HT1080 (cell line): Measurements from ENCODE around the gene ARHGAP8. TPM values are rescaled to one million over a fixed set of nuclear protein-coding genes. Genes with fewer than 3 reads are reported as not detected.
"Not testable (repeated sequence)": the region's sequence is repeated elsewhere in the genome, so short reads cannot be mapped to it uniquely, and the experiment has no call there.

ENCODE experiments used
- DNase-seq: peaks from one replicate; pipeline ENCODE4 v3.0.0-alpha.2; 2015; ENCODE audit warnings: low read depth
- total RNA-seq: library from RNA; depleted of rRNA; stranded (reverse); fragments of >200 nt; shearing (Covaris generic); gene quantifications from 2 replicates; pipeline ENCODE4 v1.2.3, GENCODE V29; 2014

Gene ARHGAP8
- total RNA-seq, 1 experiment from 2014 or later = not detected

- DNase-seq = peak; percentile 56
These were observed 132.8 kb downstream of the ARHGAP8 start for GRCh38 chr22:44884968-44885805.

GRCh38 chr22:44885806-44886360 is 133.5 kb downstream of the ARHGAP8 start:
- DNase-seq = no peak

GRCh38 chr22:44887941-44888366 is 135.6 kb downstream of the ARHGAP8 start:
- no peak for DNase-seq

GRCh38 chr22:44888491-44889254 is 136.3 kb downstream of the ARHGAP8 start:
- DNase-seq = no peak

- no peak for DNase-seq
These were observed 137.0 kb downstream of the ARHGAP8 start for GRCh38 chr22:44889255-44889878.

- DNase-seq = no peak
These were observed 138.3 kb downstream of the ARHGAP8 start for GRCh38 chr22:44890416-44891292.

GRCh38 chr22:44891293-44891747 is 138.9 kb downstream of the ARHGAP8 start:
- no peak for DNase-seq

GRCh38 chr22:44891791-44892190 is 139.4 kb downstream of the ARHGAP8 start:
- no peak for DNase-seq

GRCh38 chr22:44892243-44892642 is 139.9 kb downstream of the ARHGAP8 start:
- DNase-seq = no peak

- DNase-seq = no peak
These were observed 140.7 kb downstream of the ARHGAP8 start for GRCh38 chr22:44892803-44893730.

GRCh38 chr22:44893731-44894080 is 141.3 kb downstream of the ARHGAP8 start:
- DNase-seq = no peak

GRCh38 chr22:44894321-44894720 is 141.9 kb downstream of the ARHGAP8 start:
- no peak for DNase-seq

- DNase-seq = no peak
These were observed 142.4 kb downstream of the ARHGAP8 start for GRCh38 chr22:44894782-44895181.

- DNase-seq = no peak
These were observed 143.1 kb downstream of the ARHGAP8 start for GRCh38 chr22:44895296-44896055.

GRCh38 chr22:44898236-44898635 is 145.9 kb downstream of the ARHGAP8 start:
- DNase-seq = no peak

GRCh38 chr22:44901301-44901700 is 148.9 kb downstream of the ARHGAP8 start:
- no peak for DNase-seq

- not testable (repeated sequence) for DNase-seq
These were observed 150.8 kb downstream of the ARHGAP8 start for GRCh38 chr22:44903164-44903563.

- DNase-seq = not testable (repeated sequence)
These were observed 152.2 kb downstream of the ARHGAP8 start for GRCh38 chr22:44904492-44905152.
